Activated T-helper 2 cell treated with anti-CD3 and anti-CD28 coated beads, Interferon-gamma antibody, Interleukin-2, Interleukin-4, amounts not matched to agents 10 μg/mL and 5 μg/mL and 100 μg/mL, durations not matched to agents 14 hours and 24 hours and 36 hours (primary cell): Measurements from ENCODE around the gene NSL1. TPM values are rescaled to one million over a fixed set of nuclear protein-coding genes. Genes with fewer than 3 reads are reported as not detected.
A peak's percentile ranks its signal among the peaks of the same experiment; 100 is the strongest.

Experiments used
- DNase-seq: peaks from one replicate; pipeline ENCODE4 v3.0.0; 2021; ENCODE audit warnings: low spot score
- H3K27ac Mint-ChIP-seq: one replicate; pipeline ENCODE4 v1.8.0; 2021; ENCODE audit warnings: mixed read lengths
- H3K27me3 Mint-ChIP-seq: one replicate; pipeline ENCODE4 v1.8.0; 2021; ENCODE audit warnings: low read depth, mixed read lengths
- H3K36me3 Mint-ChIP-seq: one replicate; pipeline ENCODE4 v1.8.0; 2021; ENCODE audit warnings: low read depth, mixed read lengths
- H3K4me1 Mint-ChIP-seq: one replicate; pipeline ENCODE4 v1.8.0; 2021; ENCODE audit warnings: low read depth, mixed read lengths
- H3K4me3 Mint-ChIP-seq: one replicate; pipeline ENCODE4 v1.8.0; 2021; ENCODE audit warnings: low read depth, mild to moderate bottlenecking, moderate library complexity, mixed read lengths
- H3K9me3 Mint-ChIP-seq: one replicate; pipeline ENCODE4 v1.8.0; 2021; ENCODE audit warnings: mixed read lengths
- intact Hi-C: fragments of 100-400 bp; cut with micrococcal nuclease; formaldehyde crosslinking; loops from one replicate; pipeline ENCODE4 v1.15.1; 2023
- total RNA-seq: library from RNA; stranded (reverse); gene quantifications from 2 replicates; pipeline ENCODE4 v1.2.3, GENCODE V29; 2022

NSL1 gene
- total RNA-seq, 1 donor from 2014 or later, result 45.4 TPM

DNA sequence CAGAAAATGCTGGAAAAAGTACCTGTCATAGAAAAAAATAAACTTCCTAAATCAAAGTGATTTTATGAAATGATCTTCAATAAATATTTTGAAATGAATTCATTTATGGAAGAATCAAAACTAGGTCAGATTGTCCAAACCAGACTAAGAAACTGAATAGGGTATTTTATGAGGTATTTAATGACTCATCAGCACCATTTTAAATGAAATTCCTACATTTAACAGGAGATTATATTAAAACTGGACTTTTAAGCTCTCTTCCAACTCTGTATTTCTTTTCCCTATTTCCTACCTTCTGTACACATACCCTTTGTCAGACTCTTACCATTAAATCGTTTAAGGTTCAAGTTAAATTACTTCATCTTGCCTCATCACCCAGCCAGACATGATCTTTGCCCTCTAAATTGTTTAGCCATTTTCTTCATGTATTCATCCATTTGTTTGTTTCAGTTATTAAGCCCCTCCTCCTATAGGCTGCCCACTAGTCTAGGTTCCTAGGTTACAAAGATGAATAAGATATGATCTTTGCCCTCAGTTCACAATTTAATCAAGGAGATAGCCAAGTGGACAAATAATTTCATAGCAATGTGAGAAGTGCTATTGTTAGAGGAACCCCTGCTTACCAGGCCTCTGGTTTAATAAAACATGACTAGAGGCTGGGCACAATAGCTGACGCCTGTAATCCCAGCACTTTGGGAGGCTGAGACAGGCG is 25.1 kb upstream of the NSL1 start:
- H3K27me3 Mint-ChIP-seq, result no peaks in the 10 kb centered on the region
- H3K27ac Mint-ChIP-seq, result no peak overlapping the region
- peaks cover 3% of the 10 kb centered on the region for H3K4me1 Mint-ChIP-seq
- intact Hi-C loops, result no loop called here
- no peak overlapping the region for H3K4me3 Mint-ChIP-seq
- H3K36me3 Mint-ChIP-seq, result peaks cover 3% of the 10 kb centered on the region
- no peaks in the 10 kb centered on the region for H3K9me3 Mint-ChIP-seq
- no peak for DNase-seq

DNA sequence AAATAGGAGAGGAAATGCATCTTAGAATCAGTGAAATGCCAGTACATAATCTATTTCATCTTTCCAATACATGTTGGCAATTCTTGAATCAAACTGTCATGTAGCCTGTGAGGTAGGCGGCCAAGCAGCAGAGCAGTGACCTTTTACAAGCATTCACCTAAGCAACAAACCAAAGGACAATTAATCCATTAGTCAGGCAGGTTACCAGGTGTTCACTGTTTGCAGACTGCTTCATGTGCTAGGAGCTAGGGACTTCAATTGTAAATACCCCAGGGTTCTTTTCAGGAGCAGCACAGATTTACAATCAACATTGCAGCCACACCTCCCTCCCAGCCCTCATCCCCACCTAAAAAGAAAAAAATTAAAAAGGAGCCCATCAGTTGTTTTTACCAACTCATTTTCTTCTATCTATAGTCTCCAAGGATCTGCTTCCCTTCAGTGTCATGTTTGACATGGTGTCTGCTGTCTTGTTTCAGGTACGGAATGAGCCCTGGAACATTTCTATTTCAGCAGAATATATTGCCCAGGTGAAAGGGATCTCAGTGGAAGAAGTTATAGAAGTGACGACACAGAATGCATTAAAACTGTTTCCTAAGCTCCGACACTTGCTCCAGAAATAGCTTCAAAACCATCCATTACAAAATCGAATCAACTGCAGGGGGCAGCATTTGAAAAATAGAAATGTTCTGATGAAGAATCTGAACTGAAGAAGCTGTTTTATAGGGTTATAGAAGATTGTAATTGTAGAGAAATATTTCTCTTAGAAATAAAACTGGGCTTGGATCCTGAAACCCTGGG is 23.2 kb upstream of the NSL1 start:
- H3K36me3 Mint-ChIP-seq, result peaks cover 3% of the 10 kb centered on the region
- DNase-seq, result no peak
- H3K9me3 Mint-ChIP-seq, result no peaks in the 10 kb centered on the region
- intact Hi-C loops, result loop anchor here (2.0 kb wide), 1 partner anchor 180 kb away; no protein-coding TSS in a partner anchor
- H3K27me3 Mint-ChIP-seq, result no peaks in the 10 kb centered on the region
- peaks cover 3% of the 10 kb centered on the region for H3K4me1 Mint-ChIP-seq
- H3K4me3 Mint-ChIP-seq, result no peak overlapping the region
- no peak overlapping the region for H3K27ac Mint-ChIP-seq

GRCh38 chr1:212805767-212806166 is 14.2 kb upstream of the NSL1 start:
- peaks cover 21% of the 10 kb centered on the region for H3K36me3 Mint-ChIP-seq
- DNase-seq, result no peak
- H3K4me1 Mint-ChIP-seq, result no peaks in the 10 kb centered on the region
- intact Hi-C loops, result no loop called here
- no peak overlapping the region for H3K4me3 Mint-ChIP-seq
- H3K9me3 Mint-ChIP-seq, result no peaks in the 10 kb centered on the region
- no peak overlapping the region for H3K27ac Mint-ChIP-seq
- H3K27me3 Mint-ChIP-seq, result no peaks in the 10 kb centered on the region

DNA sequence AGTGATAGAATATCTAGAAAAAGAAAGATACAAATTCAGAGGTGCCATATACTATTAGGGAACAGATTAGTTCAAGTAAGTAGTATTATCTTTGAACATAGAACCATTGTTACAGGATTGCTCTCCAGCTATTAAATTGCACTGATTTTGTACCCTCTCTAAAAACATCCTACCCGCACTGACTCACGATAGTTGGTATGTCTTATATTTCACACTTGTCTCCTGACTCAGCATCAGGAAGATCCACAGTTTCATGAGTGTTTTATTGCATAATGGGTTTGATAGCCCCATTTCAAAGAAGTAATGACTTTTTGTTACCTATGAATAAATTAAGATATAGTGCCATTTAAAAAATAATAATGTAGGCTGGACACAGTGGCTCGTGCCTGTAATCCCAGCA is 6.1 kb upstream of the NSL1 start:
- Mint-ChIP-seq H3K4me1 (peaks cover 13% of the 10 kb centered on the region), H3K27ac (no peak overlapping the region), H3K9me3 (peaks cover 7% of the 10 kb centered on the region), H3K4me3 (no peak overlapping the region), H3K27me3 (no peaks in the 10 kb centered on the region), H3K36me3 (peaks cover 46% of the 10 kb centered on the region)
- intact Hi-C loops, result no loop called here
- no peak for DNase-seq

DNA sequence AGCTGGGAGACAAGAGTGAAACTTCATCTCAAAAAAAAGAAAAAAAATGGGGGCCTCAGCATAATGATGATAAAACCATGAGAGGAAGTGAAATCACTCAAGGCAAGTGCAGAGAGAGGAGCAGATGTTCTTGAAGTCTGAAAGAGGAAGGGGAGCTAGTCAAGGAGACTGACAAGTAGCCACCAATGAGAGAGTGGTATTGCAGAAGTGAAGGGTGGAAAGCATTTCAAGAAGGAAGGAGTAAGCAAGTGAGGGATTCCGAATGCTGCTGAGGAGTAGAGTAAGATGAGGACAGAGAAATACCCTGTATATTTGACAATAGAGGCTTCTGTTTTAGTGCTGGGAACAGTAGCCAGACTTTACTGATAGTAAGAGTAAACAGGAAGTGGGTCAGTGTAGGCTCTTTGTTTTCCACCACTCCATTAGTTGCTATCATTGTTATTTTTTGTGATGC is 3.0 kb upstream of the NSL1 start:
- Mint-ChIP-seq H3K4me3 (no peak overlapping the region), H3K4me1 (peaks cover 22% of the 10 kb centered on the region), H3K27me3 (no peaks in the 10 kb centered on the region)

GRCh38 chr1:212792396-212792908 is 875 bp upstream of the NSL1 start:
- Mint-ChIP-seq H3K4me1 (peaks cover 25% of the 10 kb centered on the region), H3K9me3 (peaks cover 7% of the 10 kb centered on the region), H3K27me3 (no peaks in the 10 kb centered on the region), H3K36me3 (peaks cover 31% of the 10 kb centered on the region), H3K4me3 (peak overlapping the region; percentile 100), H3K27ac (peak overlapping the region; percentile 98)
- intact Hi-C loops, result loop anchor here (5.0 kb wide), 2 partner anchors 65 to 205 kb away; partner anchors contain the start of gene FLVCR1
- DNase-seq, result no peak

More for the DNA sequence above, 3.0 kb upstream of the NSL1 start:
- intact Hi-C loops, result loop anchor here (5.0 kb wide), 2 partner anchors 63 to 203 kb away; partner anchors contain the start of gene FLVCR1
- H3K27ac Mint-ChIP-seq, result peak overlapping the region; percentile 74
- no peak for DNase-seq
- H3K9me3 Mint-ChIP-seq, result peaks cover 7% of the 10 kb centered on the region
- peaks cover 34% of the 10 kb centered on the region for H3K36me3 Mint-ChIP-seq

DNA sequence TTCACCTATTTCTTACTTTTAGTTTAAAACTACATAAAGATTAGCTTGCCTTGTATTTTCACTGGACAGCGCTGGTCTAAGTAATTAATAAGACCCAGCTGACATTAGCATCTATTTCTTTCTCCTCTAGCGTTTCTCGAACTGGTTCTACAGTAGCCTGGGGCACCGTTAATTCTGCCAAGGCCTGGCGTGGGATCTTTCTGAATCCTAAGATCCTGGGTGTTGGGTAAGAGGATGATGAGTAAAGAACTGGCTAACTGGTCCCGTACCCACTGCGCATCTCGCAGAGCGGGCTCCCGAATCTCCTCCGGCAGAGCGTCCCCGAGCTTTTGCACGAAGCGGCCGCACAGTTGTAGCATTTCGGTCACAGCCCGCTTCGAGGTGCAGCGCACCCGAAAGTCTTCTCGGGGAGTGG is 309 bp downstream of the NSL1 start:
- Mint-ChIP-seq H3K36me3 (peaks cover 34% of the 10 kb centered on the region), H3K4me3 (peak overlapping the region; percentile 100), H3K27ac (peak overlapping the region; percentile 98), H3K27me3 (no peaks in the 10 kb centered on the region), H3K4me1 (peaks cover 25% of the 10 kb centered on the region), H3K9me3 (peaks cover 7% of the 10 kb centered on the region)
- intact Hi-C loops, result loop anchor here (1.0 to 5.0 kb wide), 3 partner anchors 66 to 224 kb away; partner anchors contain the start of genes ANGEL2 and FLVCR1
- DNase-seq, result no peak

DNA sequence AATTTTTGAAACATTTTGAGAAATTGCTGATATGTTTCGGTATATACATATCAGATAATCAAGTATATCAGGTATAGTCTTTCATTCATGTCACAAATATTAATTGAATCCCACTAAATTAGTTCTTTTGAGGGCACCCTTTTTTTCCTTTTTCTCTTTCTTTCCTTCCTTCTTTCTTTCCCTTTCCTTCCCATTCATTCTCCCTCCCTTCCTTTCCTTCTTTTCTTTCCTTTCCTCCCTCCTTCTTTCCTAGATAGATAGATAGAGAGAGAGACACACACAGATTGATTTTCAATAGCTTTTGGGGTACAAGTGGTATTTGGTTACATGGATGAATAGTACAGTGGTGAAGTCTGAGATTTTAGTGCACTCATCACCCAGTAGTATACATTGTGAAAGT is 5.7 kb downstream of the NSL1 start:
- Mint-ChIP-seq H3K4me3 (no peak overlapping the region), H3K27ac (no peak overlapping the region)
- intact Hi-C loops, result no loop called here

GRCh38 chr1:212783976-212784375 is 7.6 kb downstream of the NSL1 start:
- intact Hi-C loops, result loop anchor here (2.0 kb wide), 2 partner anchors 175 to 307 kb away; partner anchors contain the start of gene ATF3
- peak overlapping the region; percentile 37 for H3K27ac Mint-ChIP-seq
- no peak for DNase-seq
- H3K9me3 Mint-ChIP-seq, result no peaks in the 10 kb centered on the region
- no peak overlapping the region for H3K4me3 Mint-ChIP-seq
- peaks cover 21% of the 10 kb centered on the region for H3K4me1 Mint-ChIP-seq
- no peaks in the 10 kb centered on the region for H3K27me3 Mint-ChIP-seq
- peaks cover 43% of the 10 kb centered on the region for H3K36me3 Mint-ChIP-seq

More for the DNA sequence above, 5.7 kb downstream of the NSL1 start:
- no peaks in the 10 kb centered on the region for H3K9me3 Mint-ChIP-seq
- no peak for DNase-seq
- H3K36me3 Mint-ChIP-seq, result peaks cover 43% of the 10 kb centered on the region
- H3K4me1 Mint-ChIP-seq, result peaks cover 27% of the 10 kb centered on the region
- H3K27me3 Mint-ChIP-seq, result no peaks in the 10 kb centered on the region

DNA sequence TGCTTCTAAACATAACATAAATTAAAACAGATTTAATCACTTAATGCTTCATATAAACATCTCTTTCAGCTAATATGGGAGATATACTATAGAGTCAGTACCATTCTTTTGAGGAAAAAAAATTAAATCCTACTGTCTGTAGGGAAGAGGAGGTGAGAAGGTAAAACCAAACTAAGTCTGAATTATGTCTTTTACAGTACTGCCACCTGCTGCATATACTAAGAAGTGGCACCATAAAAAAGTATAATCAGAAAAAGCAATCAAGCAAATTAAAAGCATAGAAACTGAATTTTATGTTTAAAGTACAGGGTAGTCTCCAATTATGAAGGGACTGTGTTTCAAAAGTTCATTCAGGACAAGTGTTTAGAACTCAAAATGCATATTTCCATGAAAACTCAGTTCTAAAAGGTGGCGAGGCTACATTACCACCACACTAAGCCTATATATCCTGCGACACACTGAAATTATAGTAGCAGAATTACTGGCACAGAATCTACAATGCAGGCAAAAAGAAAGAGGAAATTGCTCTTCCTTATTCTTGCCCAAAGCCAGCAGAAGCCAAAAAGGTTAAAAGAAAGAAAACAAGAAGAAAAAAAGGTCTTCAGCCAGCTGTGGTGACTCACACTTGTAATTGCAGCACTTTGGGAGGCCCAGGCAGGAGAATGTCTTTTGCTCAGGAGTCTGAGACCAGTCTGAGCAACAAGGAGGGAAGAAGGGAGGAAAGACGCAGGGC is 9.0 kb downstream of the NSL1 start:
- Mint-ChIP-seq H3K36me3 (peaks cover 47% of the 10 kb centered on the region), H3K4me3 (no peak overlapping the region), H3K27me3 (no peaks in the 10 kb centered on the region), H3K4me1 (peaks cover 18% of the 10 kb centered on the region), H3K27ac (peak overlapping the region; percentile 33), H3K9me3 (no peaks in the 10 kb centered on the region)
- no peak for DNase-seq
- intact Hi-C loops, result loop anchor here (1.0 to 2.0 kb wide), 4 partner anchors 83 to 306 kb away; partner anchors contain the start of genes ATF3 and BATF3

DNA sequence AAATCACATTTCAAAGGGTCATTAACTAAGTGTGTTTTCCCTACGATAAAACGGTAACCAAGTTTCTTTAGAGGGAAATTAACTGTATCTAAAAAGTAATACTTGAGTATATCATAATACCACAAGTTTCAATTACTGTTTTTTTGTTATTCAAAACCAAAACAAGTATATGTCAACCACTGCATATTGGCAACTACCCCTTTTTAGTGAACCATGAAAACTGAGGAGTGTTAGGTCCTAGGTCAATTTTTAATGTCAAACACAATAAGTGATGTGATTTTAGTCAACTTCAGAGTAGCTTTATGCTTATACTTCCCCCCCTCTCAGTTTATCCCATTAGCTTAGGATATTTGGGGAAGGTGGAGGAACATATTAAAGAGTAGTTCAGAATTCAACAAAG is 10.4 kb downstream of the NSL1 start:
- Mint-ChIP-seq H3K27ac (no peak overlapping the region), H3K4me1 (peaks cover 18% of the 10 kb centered on the region), H3K4me3 (no peak overlapping the region), H3K27me3 (no peaks in the 10 kb centered on the region), H3K9me3 (no peaks in the 10 kb centered on the region), H3K36me3 (peaks cover 39% of the 10 kb centered on the region)
- DNase-seq, result no peak
- intact Hi-C loops, result no loop called here

DNA sequence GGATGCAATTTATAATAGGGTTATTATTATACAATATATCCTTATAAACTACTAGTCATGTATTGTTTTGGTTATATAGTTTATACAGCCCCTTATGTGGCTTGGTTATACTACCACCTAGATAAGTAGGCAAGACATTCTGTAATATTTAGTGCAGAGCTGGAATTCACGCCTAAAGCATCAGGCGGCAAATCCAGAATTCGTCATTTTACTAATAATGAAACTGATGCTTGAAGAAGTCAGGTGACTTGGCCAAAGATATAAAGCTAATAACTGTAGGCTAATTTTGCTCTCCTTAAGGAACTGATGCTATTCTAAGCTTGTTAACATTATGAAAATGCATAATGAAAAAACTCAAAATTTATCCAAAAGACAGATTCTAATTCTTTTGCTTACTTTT is 10.8 kb downstream of the NSL1 start:
- H3K36me3 Mint-ChIP-seq, result peaks cover 36% of the 10 kb centered on the region
- peaks cover 18% of the 10 kb centered on the region for H3K4me1 Mint-ChIP-seq
- no peak overlapping the region for H3K27ac Mint-ChIP-seq
- DNase-seq, result no peak
- no peaks in the 10 kb centered on the region for H3K27me3 Mint-ChIP-seq
- H3K4me3 Mint-ChIP-seq, result no peak overlapping the region
- H3K9me3 Mint-ChIP-seq, result no peaks in the 10 kb centered on the region
- intact Hi-C loops, result no loop called here
